Measurements from ENCODE around the gene RUNX3.

RUNX3 gene

DNA sequence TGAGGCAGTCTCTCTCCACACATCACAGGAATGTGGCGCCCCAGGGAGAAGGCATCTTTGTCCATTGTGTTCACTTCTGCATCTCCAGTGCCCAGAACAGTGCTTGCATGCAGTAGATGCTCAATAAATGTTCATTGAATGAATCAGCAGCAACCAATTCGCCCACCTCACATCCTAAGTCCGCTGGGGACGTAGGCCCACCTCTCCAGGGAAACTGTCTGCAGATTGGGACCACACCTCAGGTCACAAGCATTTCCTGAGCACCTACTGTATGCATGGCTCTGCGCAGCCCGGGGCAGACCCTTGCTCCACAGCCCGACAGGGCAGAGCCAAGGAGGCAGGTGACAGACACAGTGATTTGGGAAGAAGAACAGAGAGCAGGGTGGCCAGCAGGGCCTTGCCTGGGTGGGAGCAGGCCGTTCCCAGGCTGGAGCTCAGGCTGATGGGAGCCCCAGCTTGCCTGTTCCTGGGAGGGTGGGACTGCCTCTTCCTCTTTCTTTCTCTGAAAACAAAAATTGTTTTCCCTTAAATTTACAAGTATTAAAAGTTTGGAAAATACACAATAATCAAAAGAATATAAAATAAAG lies 25.8 kb upstream of the RUNX3 start:
- H3K9me3 ChIP-seq, result no peaks in the 10 kb centered on the region
- no peak for DNase-seq
- no peaks in the 10 kb centered on the region for H3K4me1 ChIP-seq
- TF ChIP-seq, protein P1, sequence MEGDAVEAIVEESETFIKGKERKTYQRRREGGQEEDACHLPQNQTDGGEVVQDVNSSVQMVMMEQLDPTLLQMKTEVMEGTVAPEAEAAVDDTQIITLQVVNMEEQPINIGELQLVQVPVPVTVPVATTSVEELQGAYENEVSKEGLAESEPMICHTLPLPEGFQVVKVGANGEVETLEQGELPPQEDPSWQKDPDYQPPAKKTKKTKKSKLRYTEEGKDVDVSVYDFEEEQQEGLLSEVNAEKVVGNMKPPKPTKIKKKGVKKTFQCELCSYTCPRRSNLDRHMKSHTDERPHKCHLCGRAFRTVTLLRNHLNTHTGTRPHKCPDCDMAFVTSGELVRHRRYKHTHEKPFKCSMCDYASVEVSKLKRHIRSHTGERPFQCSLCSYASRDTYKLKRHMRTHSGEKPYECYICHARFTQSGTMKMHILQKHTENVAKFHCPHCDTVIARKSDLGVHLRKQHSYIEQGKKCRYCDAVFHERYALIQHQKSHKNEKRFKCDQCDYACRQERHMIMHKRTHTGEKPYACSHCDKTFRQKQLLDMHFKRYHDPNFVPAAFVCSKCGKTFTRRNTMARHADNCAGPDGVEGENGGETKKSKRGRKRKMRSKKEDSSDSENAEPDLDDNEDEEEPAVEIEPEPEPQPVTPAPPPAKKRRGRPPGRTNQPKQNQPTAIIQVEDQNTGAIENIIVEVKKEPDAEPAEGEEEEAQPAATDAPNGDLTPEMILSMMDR (IDR thresholded peaks at IDR 0.05), result no peak
- no peak overlapping the region for H3K27ac ChIP-seq
- intact Hi-C loops (cut with DNase I; ENCODE audit: low total_unique reads), result no loop called here
- no peaks in the 10 kb centered on the region for H3K36me3 ChIP-seq
- no peak overlapping the region for H3K4me3 ChIP-seq
- peaks cover 0 to 33% of the 10 kb centered on the region in 2 donors for H3K27me3 ChIP-seq

- Histone ChIP-seq H3K4me1 (no peaks in the 10 kb centered on the region), H3K27ac (no peak overlapping the region), H3K27me3 (peaks cover 0 to 31% of the 10 kb centered on the region in 2 donors), H3K4me3 (no peak overlapping the region), H3K9me3 (no peaks in the 10 kb centered on the region), H3K36me3 (no peaks in the 10 kb centered on the region)
- no peak for DNase-seq
- TF ChIP-seq, protein P1 (IDR thresholded peaks at IDR 0.05), result no peak
- intact Hi-C loops (cut with DNase I; ENCODE audit: low total_unique reads), result no loop called here
Measured at GRCh38 chr1:24955161-24955560, 25.1 kb upstream of the RUNX3 start.

DNA sequence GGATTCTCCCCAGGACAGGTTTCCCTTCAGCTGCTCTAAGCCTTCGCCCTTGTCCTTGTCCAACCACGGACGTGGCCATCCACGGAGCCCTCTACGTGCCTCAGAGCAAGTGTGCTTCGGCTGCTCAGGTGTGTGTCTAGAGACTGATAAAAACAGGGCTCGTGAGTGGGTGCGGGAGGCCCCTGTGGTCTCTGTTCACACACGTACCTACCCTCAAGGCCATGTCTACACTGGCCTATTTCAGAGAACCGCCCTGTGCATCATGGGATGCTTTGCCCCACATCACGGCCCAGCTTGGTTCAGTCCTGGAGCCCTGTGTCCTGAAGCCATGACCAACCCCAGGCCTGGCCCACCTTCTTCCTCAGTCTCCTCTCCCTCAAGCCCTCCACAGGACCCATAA lies 24.6 kb upstream of the RUNX3 start:
- intact Hi-C loops (cut with DNase I; ENCODE audit: low total_unique reads), result no loop called here

DNA sequence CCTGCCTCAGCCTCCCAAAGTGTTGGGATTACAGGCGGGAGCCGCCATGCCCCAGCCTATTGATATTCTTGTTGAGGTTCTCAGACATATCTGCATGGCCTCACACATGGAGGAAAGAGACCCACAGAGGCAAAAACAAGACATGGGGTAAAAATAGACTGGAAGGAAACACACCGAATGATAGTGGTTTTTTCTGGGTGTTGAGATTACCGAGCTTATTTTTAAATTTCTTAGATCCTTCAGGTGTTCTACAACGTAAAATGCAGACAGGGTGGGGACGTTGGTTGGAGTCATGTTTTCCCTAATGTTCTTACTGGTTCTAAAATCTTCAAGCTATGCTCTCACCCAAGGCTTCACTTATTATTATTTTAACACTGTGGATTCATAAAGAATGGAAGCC lies 23.9 kb upstream of the RUNX3 start:
- H3K36me3 ChIP-seq, result no peaks in the 10 kb centered on the region
- no peaks in the 10 kb centered on the region for H3K9me3 ChIP-seq
- no peak overlapping the region for H3K27ac ChIP-seq
- TF ChIP-seq, protein P1 (IDR thresholded peaks at IDR 0.05), result no peak
- no peak overlapping the region for H3K4me3 ChIP-seq
- no peaks in the 10 kb centered on the region for H3K4me1 ChIP-seq
- H3K27me3 ChIP-seq, result peaks cover 0 to 26% of the 10 kb centered on the region in 2 donors
- intact Hi-C loops (cut with DNase I; ENCODE audit: low total_unique reads), result no loop called here
- DNase-seq, result no peak

More for the DNA sequence above, 24.6 kb upstream of the RUNX3 start:
- no peaks in the 10 kb centered on the region for H3K36me3 ChIP-seq
- H3K9me3 ChIP-seq, result no peaks in the 10 kb centered on the region
- no peak overlapping the region for H3K4me3 ChIP-seq
- peaks cover 0 to 27% of the 10 kb centered on the region in 2 donors for H3K27me3 ChIP-seq
- no peak overlapping the region for H3K27ac ChIP-seq
- no peaks in the 10 kb centered on the region for H3K4me1 ChIP-seq
- TF ChIP-seq, protein P1 (IDR thresholded peaks at IDR 0.05), result no peak
- no peak for DNase-seq

DNA sequence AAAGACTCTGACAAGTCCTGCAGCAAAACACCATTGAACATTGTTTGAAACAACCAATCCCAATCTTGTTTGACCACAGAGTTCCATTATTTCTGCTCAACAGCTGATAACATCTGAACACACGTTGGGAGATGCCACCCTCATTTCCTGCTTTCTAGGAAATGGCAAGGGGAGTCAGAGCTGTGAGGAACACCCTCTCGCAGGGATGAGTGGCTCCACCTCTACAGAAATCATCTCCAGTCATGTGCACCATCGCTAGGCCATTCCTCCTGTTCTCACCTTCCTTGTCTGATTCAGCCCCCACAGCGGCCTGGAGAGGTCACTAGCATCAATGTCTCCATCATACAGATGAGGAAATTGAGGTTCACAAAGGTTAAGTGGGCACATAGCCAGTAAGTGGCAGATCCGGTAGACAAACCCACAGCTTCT lies 22.4 kb upstream of the RUNX3 start:
- no peak for DNase-seq
- Histone ChIP-seq H3K27me3 (peaks cover 0 to 22% of the 10 kb centered on the region in 2 donors), H3K4me3 (no peak overlapping the region), H3K27ac (no peak overlapping the region), H3K4me1 (no peaks in the 10 kb centered on the region), H3K36me3 (no peaks in the 10 kb centered on the region), H3K9me3 (no peaks in the 10 kb centered on the region)
- intact Hi-C loops (cut with DNase I; ENCODE audit: low total_unique reads), result no loop called here
- TF ChIP-seq, protein P1 (IDR thresholded peaks at IDR 0.05), result no peak

Data from tibial artery (tissue), 4 donors.